ENCODE measurements around the gene LRRC8E.

Gene LRRC8E

GRCh38 chr19:7868671-7869452, 19.4 kb upstream of the LRRC8E start:
- DNase-seq = no peak

GRCh38 chr19:7869453-7869909, 18.8 kb upstream of the LRRC8E start:
- no peak for DNase-seq

- no peak for DNase-seq
Measured at GRCh38 chr19:7869910-7870511, 18.3 kb upstream of the LRRC8E start.

GRCh38 chr19:7870571-7871436, 17.5 kb upstream of the LRRC8E start:
- no peak for DNase-seq

GRCh38 chr19:7871437-7872305, 16.6 kb upstream of the LRRC8E start:
- no peak for DNase-seq

- DNase-seq = no peak
Measured at GRCh38 chr19:7872306-7873204, 15.8 kb upstream of the LRRC8E start.

- no peak for DNase-seq
Measured at GRCh38 chr19:7873304-7874075, 14.8 kb upstream of the LRRC8E start.

- peak; percentile 88 for DNase-seq
Measured at GRCh38 chr19:7874076-7874896, 14.0 kb upstream of the LRRC8E start, which contains the start of gene PRR36. PRR36 (minus strand) TSS chr19:7874390; CDS start chr19:7873689, 701 bp downstream.

- no peak for DNase-seq
Measured at GRCh38 chr19:7874897-7875273, 13.4 kb upstream of the LRRC8E start.

GRCh38 chr19:7877249-7877836, 11.0 kb upstream of the LRRC8E start:
- no peak for DNase-seq

GRCh38 chr19:7879111-7879807, 9.1 kb upstream of the LRRC8E start:
- no peak for DNase-seq

GRCh38 chr19:7879836-7880235, 8.5 kb upstream of the LRRC8E start:
- no peak for DNase-seq

- DNase-seq = no peak
Measured at GRCh38 chr19:7881910-7882309, 6.4 kb upstream of the LRRC8E start.

- DNase-seq = no peak
Measured at GRCh38 chr19:7883105-7883504, 5.2 kb upstream of the LRRC8E start.

GRCh38 chr19:7883796-7884570, 4.3 kb upstream of the LRRC8E start:
- DNase-seq = no peak

GRCh38 chr19:7885818-7886217, 2.5 kb upstream of the LRRC8E start:
- DNase-seq = no peak

GRCh38 chr19:7887408-7888144, 734 bp upstream of the LRRC8E start:
- DNase-seq = no peak

All from NCI-H1092 (cell line).